GM21526 (cell line): ENCODE results near the gene CLCNKB.

Source experiments
- ATAC-seq: cut with Tn5 transposase; IDR thresholded peaks from one replicate; pipeline ENCODE4 v1.9.1; 2021; ENCODE audit warnings: moderate library complexity; ENCODE audit not compliant: unreplicated experiment, low FRiP score

Gene CLCNKB

DNA sequence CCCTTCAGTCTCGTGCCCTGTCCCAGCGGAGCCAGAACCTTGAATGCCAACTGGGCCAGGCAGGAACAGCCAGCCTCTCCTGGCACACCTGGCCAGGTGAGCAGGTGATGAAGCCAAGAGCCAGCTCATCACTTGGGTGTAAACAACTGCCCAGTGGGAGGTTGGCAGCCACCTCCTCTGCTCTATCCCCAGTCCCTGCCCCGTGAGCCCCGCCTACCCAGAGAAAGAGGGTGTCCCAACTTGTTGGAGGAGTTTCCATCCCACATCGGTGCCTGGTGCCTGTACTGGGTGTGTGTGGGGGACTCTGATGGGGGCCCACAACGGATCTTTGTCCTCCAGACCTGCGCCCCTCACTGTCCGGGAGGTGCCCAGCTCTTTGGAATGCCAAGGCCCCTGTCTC, 47.7 kb downstream of the CLCNKB start:
- ATAC-seq, result no peak

DNA sequence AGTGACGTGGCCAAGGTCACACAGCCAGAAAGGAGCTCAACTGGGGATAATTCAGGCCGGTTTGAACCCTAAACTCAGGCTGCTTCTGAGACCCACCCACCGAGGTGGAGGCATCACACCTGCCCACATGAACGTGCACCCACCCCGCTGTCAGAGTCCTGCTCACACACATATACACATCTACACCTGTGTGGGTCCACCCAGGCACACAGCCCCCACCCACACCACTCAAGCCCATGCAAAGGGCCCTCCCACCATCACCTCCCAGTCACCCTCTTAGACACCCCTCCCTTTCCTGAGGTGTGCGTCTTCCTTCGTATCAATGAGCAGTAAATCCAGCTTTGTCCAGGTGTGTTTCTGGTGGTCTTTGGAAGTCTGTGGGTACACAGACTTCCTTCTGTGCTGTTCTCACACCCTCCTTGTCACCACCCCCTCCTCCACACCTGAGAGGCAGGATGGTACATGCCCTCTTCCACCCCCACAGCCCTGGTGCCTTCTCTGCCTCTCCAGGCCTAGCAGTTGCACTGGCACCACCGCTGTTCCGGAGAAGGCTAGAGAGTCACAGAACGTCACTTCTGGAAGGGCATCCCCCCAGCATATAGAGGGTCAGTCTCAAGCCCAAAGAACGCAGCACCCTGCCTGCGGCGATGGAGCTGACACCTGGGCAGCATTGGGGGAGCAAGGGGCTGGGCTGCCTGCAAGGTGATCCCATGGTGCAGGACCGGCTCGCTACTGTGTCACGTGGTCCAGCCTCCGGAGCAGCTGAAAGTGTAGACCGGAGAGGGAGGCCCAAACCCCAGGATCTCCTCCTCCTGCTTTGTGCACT, 48.7 kb downstream of the CLCNKB start:
- no peak for ATAC-seq

DNA sequence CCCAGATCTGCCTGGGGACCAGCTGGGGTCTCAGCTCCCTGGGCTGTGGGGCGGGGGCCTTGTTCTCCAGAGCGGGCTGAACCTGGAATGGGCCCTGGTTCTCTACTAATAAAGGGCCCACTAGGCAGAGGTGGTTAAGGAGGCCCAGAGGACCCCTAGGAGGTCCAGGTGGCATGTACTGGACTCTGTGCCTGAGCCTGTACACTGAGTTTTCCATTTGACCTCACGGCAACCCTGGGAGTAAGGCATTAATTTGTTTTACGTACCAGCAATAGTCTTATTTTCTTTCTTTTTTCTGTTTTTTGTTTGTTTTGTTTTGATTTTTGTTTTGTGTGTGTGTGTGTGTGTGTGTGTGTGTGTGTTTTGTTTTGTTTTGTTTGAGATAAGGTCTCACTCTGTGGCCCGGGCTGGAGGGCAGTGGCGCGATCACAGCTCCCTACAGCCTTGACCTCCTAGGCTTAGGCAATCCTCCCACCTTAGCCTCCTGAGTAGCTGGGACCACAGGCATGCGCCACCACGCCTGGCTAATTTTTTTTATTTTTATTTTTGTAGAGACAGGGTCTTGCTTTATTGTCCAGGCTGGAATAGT, 49.4 kb downstream of the CLCNKB start:
- no peak for ATAC-seq

DNA sequence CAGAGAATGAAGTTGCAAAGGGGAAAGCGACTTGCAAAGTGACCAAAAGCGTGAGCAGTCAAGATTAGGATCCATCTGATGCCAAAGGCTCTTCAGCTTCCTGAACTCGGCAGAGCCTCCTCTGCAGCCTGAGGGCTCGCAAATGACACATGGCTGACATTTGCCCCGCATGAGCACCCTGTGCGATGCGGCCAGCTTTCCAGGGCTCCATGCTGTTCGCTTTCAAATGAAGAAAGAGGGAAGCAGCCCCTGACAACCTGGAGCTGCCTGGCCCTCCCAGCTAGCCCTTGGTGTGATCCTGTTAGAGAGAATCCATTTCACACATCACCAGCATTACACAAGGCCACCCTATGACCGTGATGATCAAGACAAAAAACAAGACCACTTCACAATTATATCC, 50.0 kb downstream of the CLCNKB start:
- no peak for ATAC-seq

DNA sequence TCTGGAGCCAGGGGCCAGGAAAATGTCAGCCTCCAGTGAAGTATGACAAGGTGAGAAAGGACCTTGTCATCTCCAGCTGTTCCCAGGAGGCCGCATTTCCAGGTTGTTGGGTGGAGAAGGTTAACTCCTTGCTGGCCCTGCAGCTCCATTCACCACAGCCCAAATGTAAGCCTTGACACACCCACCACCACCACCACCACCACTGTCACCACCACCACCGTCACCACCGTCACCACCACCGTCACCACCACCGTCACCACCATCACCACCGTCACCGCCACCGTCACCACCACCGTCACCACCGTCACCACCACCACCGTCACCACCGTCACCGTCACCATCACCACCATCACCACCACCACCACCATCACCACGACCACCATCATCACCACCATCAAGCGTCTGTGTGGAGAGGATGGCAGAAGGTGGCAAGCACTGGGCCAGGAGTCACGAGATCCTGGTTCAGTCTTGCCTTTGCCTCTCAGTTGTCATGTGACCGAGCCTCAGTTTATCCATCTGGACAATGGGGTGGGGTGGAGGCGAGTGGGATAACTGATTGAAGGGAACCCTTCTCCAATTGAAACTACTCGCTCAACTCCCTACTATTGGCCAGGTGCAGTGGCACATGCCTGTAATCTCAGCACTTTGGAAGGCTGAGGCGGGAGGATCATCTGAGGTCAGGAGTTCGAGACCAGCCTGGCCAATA, 51.0 kb downstream of the CLCNKB start:
- ATAC-seq, result no peak

DNA sequence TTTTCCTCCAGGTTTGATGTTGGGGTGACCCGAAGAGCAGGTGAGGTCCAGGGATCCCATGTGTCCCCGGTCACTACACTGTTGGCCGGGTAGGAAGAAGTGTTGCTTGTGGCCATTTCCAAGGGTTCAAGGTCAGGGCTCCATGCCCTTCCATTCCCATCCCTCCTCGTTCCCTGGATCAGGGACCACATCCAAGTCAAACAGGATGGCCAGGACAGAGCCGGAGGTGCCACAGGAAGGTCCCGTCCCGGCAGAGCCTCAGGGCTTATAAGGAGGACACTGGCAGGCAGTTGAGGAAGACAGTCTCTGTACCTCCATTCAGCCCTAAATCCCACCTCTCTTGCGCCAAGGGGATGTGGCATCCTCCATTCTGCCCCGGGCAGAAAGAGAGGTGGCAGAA, 51.9 kb downstream of the CLCNKB start:
- ATAC-seq, result no peak

DNA sequence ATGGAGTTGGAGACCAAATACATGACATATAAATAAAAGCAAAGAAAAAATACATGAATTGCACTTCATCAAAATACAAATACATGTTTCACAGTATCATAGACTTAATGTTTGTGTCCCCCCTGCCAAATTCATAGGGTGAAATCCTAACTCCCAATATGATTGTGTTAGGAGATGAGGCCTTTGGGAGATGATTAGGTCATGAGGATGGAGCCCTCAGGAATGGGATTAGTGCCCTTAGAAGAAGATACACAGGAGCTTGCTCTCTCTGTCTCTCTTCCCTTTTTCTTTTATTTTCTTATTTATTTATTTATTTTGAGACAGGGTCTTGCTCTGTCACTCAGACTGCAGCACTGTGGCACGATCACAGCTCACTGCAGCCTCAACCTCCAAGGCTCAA, 55.8 kb downstream of the CLCNKB start:
- ATAC-seq, result no peak

DNA sequence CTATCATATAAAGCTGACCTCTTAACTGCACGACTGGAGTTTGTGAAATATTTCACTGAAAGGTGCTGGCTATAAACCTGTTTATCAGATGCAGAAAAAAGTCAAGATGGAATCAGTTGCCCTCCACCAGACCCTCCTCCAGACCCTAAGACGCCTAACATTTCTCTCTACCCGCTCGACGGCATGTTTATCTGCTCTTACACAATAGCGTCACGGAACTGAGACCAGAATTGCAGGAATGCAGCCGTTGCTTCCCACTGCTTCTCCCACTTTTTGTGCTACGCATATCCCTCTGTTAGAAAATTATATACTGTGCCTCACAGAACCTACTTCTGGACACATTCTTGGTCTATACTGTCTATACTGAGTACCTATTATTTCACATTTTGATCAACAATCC, 58.0 kb downstream of the CLCNKB start:
- no peak for ATAC-seq
